Neural progenitor cell (in vitro differentiated cells): ENCODE results near the gene OPCML. TPM values are rescaled to one million over a fixed set of nuclear protein-coding genes. Genes with fewer than 3 reads are reported as not detected.

Experiments used
- DNase-seq: peaks from one replicate; pipeline ENCODE4 v3.0.0-alpha.2; 2016; ENCODE audit warnings: low spot score
- H2AFZ ChIP-seq: fragments of 200-600 bp; sonication (generic); replicated peaks from 2 replicates; pipeline ENCODE4 v1.6.1; 2016; ENCODE audit warnings: antibody characterized with exemption
- H3F3A ChIP-seq: fragments of 200-600 bp; sonication (generic); 2 replicates; pipeline ENCODE4 v1.6.1; 2016; ENCODE audit warnings: antibody characterized with exemption, low read depth
- H3K27ac ChIP-seq: fragments of 200-600 bp; sonication (generic); 2 replicates; pipeline ENCODE4 v1.5.1; 2016; ENCODE audit warnings: mild to moderate bottlenecking
- H3K27me3 ChIP-seq: fragments of 200-600 bp; sonication (generic); 2 replicates; pipeline ENCODE4 v1.6.1; 2016; ENCODE audit warnings: mild to moderate bottlenecking, moderate library complexity
- H3K36me3 ChIP-seq: fragments of 200-600 bp; sonication (generic); 2 replicates; pipeline ENCODE4 v1.5.1; 2016
- H3K4me1 ChIP-seq: fragments of 200-600 bp; sonication (generic); 2 replicates; pipeline ENCODE4 v1.6.1; 2016; ENCODE audit warnings: mixed run types
- H3K4me2 ChIP-seq: fragments of 200-600 bp; sonication (generic); 2 replicates; pipeline ENCODE4 v1.6.1; 2016
- H3K4me3 ChIP-seq: fragments of 200-600 bp; sonication (generic); 2 replicates; pipeline ENCODE4 v1.5.1; 2016
- H3K79me2 ChIP-seq: fragments of 200-600 bp; sonication (generic); 2 replicates; pipeline ENCODE4 v1.6.1; 2016; ENCODE audit warnings: low read depth
- H3K9ac ChIP-seq: fragments of 200-600 bp; sonication (generic); 2 replicates; pipeline ENCODE4 v1.6.1; 2016
- H3K9me3 ChIP-seq: fragments of 200-600 bp; sonication (generic); 2 replicates; pipeline ENCODE4 v1.5.1; 2016; ENCODE audit warnings: low read depth
- H4K20me1 ChIP-seq: fragments of 200-600 bp; sonication (generic); 2 replicates; pipeline ENCODE4 v1.6.1; 2016; ENCODE audit warnings: low read depth
- H3K27ac Mint-ChIP-seq: 3 replicates; pipeline ENCODE4 v1.8.0; 2021; ENCODE audit warnings: mixed read lengths
- H3K27me3 Mint-ChIP-seq: 2 replicates; pipeline ENCODE4 v1.8.0; 2022; ENCODE audit warnings: low read depth, mild to moderate bottlenecking, inconsistent platforms, moderate library complexity, mixed read lengths; ENCODE audit not compliant: insufficient read depth
- H3K36me3 Mint-ChIP-seq: 3 replicates; pipeline ENCODE4 v1.8.0; 2021; ENCODE audit warnings: mixed read lengths
- H3K4me1 Mint-ChIP-seq: 3 replicates; pipeline ENCODE4 v1.8.0; 2021; ENCODE audit warnings: mixed read lengths
- H3K4me3 Mint-ChIP-seq: 3 replicates; pipeline ENCODE4 v1.8.0; 2021; ENCODE audit warnings: mild to moderate bottlenecking, moderate library complexity, mixed read lengths
- H3K9me3 Mint-ChIP-seq: 3 replicates; pipeline ENCODE4 v1.8.0; 2020; ENCODE audit warnings: mixed read lengths
- CTCF ChIP-seq: fragments of 200-600 bp; sonication (generic); IDR thresholded peaks from 2 replicates; pipeline ENCODE4 v1.5.1; 2017; ENCODE audit warnings: antibody characterized with exemption, mild to moderate bottlenecking
- EZH2 ChIP-seq: fragments of 200-600 bp; sonication (generic); IDR thresholded peaks from 2 replicates; pipeline ENCODE4 v1.6.1; 2017; ENCODE audit warnings: antibody characterized with exemption, mild to moderate bottlenecking, moderate library complexity
- EZH2phosphoT487 ChIP-seq: fragments of 200-600 bp; sonication (generic); IDR thresholded peaks from 2 replicates; pipeline ENCODE4 v1.6.1; 2017; ENCODE audit warnings: antibody characterized with exemption
- total RNA-seq: library from RNA; depleted of rRNA; stranded (reverse); fragments of >200 nt; gene quantifications from 2 replicates; pipeline ENCODE4 v1.2.3, GENCODE V29; 2015; ENCODE audit warnings: low replicate concordance

Gene OPCML
- total RNA-seq, 1 donor from 2014 or later: 0.02 TPM

GRCh38 chr11:132669949-132670348, 862.4 kb downstream of the OPCML start:
- Histone ChIP-seq H3K27me3 (no peaks in the 10 kb centered on the region), H3K36me3 (no peaks in the 10 kb centered on the region), H3K4me3 (no peak overlapping the region), H3K4me1 (no peaks in the 10 kb centered on the region), H2AFZ (no peak overlapping the region), H3K9ac (no peak overlapping the region), H4K20me1 (no peaks in the 10 kb centered on the region), H3K27ac (no peak overlapping the region), H3F3A (no peaks in the 10 kb centered on the region), H3K4me2 (no peak overlapping the region), H3K79me2 (no peaks in the 10 kb centered on the region), H3K9me3 (no peaks in the 10 kb centered on the region)
- H3K9me3 Mint-ChIP-seq: no peaks in the 10 kb centered on the region
- H3K27me3 Mint-ChIP-seq: no peaks in the 10 kb centered on the region
- peaks cover 8% of the 10 kb centered on the region for H3K4me1 Mint-ChIP-seq
- no peak for DNase-seq
- TF ChIP-seq CTCF (no peak), EZH2 (no peak), EZH2phosphoT487 (no peak)
- no peak overlapping the region for H3K27ac Mint-ChIP-seq
- no peak overlapping the region for H3K4me3 Mint-ChIP-seq
- no peaks in the 10 kb centered on the region for H3K36me3 Mint-ChIP-seq

DNA sequence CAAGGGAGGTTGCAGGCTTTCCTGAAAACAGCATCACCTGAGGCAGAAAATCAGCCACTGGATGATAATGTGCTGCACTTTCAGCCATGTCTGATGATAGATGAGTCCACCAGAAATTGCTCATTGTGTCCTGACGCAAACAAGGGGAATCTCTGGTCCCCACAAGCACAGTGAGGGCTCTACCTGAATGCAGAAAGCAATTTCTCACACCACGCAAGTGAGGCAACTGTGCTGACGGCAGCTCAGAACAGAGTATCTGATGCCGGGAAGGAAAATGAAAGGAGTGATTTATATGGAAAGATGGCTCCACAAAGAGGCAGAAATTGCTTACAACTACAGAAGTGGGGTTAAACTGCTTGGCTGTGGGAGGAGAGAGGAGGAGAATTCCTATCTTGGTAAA, 867.1 kb downstream of the OPCML start:
- H3K4me3 ChIP-seq: no peak overlapping the region

GRCh38 chr11:132658696-132659095, 873.6 kb downstream of the OPCML start:
- DNase-seq: no peak
- Mint-ChIP-seq H3K4me1 (no peaks in the 10 kb centered on the region), H3K9me3 (peaks cover 3% of the 10 kb centered on the region), H3K36me3 (peaks cover 5% of the 10 kb centered on the region), H3K27me3 (peaks cover 5% of the 10 kb centered on the region), H3K27ac (no peak overlapping the region), H3K4me3 (no peak overlapping the region)
- Histone ChIP-seq H3F3A (no peaks in the 10 kb centered on the region), H3K79me2 (no peaks in the 10 kb centered on the region), H3K4me3 (no peak overlapping the region), H3K9ac (no peak overlapping the region), H4K20me1 (no peaks in the 10 kb centered on the region), H2AFZ (no peak overlapping the region), H3K27me3 (no peaks in the 10 kb centered on the region), H3K4me1 (no peaks in the 10 kb centered on the region), H3K4me2 (no peak overlapping the region), H3K27ac (no peak overlapping the region), H3K9me3 (no peaks in the 10 kb centered on the region), H3K36me3 (no peaks in the 10 kb centered on the region)
- TF ChIP-seq EZH2phosphoT487 (no peak), EZH2 (no peak), CTCF (no peak)

More for the DNA sequence above, 867.1 kb downstream of the OPCML start:
- Histone ChIP-seq H3K4me1 (no peaks in the 10 kb centered on the region), H3K9me3 (no peaks in the 10 kb centered on the region), H3K79me2 (no peaks in the 10 kb centered on the region), H3K27me3 (no peaks in the 10 kb centered on the region), H3K4me2 (no peak overlapping the region), H3F3A (no peaks in the 10 kb centered on the region), H2AFZ (no peak overlapping the region), H4K20me1 (no peaks in the 10 kb centered on the region), H3K9ac (no peak overlapping the region), H3K27ac (no peak overlapping the region), H3K36me3 (no peaks in the 10 kb centered on the region)
- no peak overlapping the region for H3K27ac Mint-ChIP-seq
- H3K27me3 Mint-ChIP-seq: peaks cover 2% of the 10 kb centered on the region
- H3K9me3 Mint-ChIP-seq: peaks cover 3% of the 10 kb centered on the region
- H3K36me3 Mint-ChIP-seq: no peaks in the 10 kb centered on the region
- H3K4me3 Mint-ChIP-seq: no peak overlapping the region
- TF ChIP-seq EZH2 (no peak), CTCF (no peak)
- H3K4me1 Mint-ChIP-seq: no peaks in the 10 kb centered on the region
- no peak for DNase-seq

DNA sequence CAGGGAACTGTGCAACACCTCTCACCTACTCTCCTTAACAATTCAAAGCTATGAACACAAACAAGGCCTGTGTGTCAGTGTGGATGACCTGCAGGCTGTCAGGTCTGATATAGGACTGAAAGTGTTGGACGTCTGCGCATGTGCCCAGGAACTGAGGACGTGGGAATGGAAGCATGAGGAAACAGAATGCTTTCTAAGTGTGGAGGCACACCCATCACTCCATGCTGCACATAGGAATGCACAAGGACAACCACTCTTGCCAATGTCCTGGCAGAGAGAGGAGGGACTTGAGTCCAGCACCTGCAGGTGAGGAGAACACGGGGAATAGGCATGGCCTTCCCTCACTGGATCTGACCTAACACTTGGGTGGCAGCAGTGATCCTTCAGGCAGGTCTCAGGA, 874.3 kb downstream of the OPCML start:
- Mint-ChIP-seq H3K27me3 (peaks cover 5% of the 10 kb centered on the region), H3K27ac (no peak overlapping the region), H3K36me3 (peaks cover 5% of the 10 kb centered on the region), H3K4me1 (no peaks in the 10 kb centered on the region), H3K9me3 (peaks cover 3% of the 10 kb centered on the region), H3K4me3 (no peak overlapping the region)
- Histone ChIP-seq H4K20me1 (no peaks in the 10 kb centered on the region), H3K4me1 (no peaks in the 10 kb centered on the region), H3F3A (no peaks in the 10 kb centered on the region), H3K9ac (no peak overlapping the region), H2AFZ (no peak overlapping the region), H3K4me2 (no peak overlapping the region), H3K79me2 (no peaks in the 10 kb centered on the region), H3K27me3 (no peaks in the 10 kb centered on the region), H3K9me3 (no peaks in the 10 kb centered on the region), H3K27ac (no peak overlapping the region), H3K36me3 (no peaks in the 10 kb centered on the region), H3K4me3 (no peak overlapping the region)
- no peak for DNase-seq
- TF ChIP-seq EZH2phosphoT487 (no peak), EZH2 (no peak), CTCF (no peak)
